GM12891 (cell line): Measurements from ENCODE around the gene MEF2D.

ENCODE experiments used
- POLR2A ChIP-seq: IDR thresholded peaks from 2 replicates; pipeline ENCODE4 v1.6.1; 2011; ENCODE audit warnings: low read depth, low read length, control low read depth
- POLR2AphosphoS5 ChIP-seq: IDR thresholded peaks from 2 replicates; pipeline ENCODE4 v1.6.1; 2011; ENCODE audit warnings: low read depth, low read length, control low read depth
- SPI1 ChIP-seq: IDR thresholded peaks from 2 replicates; pipeline ENCODE4 v1.6.1; 2011; ENCODE audit warnings: low read depth, low read length, control low read depth

DNA sequence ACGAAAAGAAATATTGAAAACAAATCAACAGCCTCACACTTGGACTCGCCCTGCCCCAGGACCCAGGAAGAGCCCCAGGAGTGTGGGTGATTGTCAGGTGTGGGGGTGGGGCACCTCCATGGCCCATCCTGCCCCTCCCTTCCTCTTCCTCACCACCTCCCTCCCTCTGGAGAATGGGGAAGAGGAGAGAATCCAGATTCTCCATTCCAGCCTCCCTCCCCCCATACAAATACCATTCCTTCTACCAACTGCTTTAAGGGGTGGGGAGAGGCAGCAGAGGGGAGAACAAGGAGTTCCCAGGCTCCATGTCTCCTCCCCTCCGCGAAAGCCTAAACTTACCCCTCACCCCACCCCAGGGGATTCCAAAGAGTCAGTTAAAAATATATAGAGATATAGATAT lies 36.7 kb downstream of the MEF2D start:
- TF ChIP-seq POLR2A: no peak
- no peak for TF ChIP-seq SPI1
- no peak for TF ChIP-seq POLR2AphosphoS5
